Motor neuron (in vitro differentiated cells): ENCODE data around the gene LRMDA. TPM values are rescaled to one million over a fixed set of nuclear protein-coding genes. Genes with fewer than 3 reads are reported as not detected.

Experiments
- ATAC-seq, 8 experiments: fragments of 200-7000 bp; cut with Tn5 transposase; replicated peaks in 6 of 8; 2 replicates each; pipeline ENCODE4 v1.8.0; 2021; ENCODE audit warnings: mild to moderate bottlenecking in 8 of 8, moderate library complexity in 8 of 8
- H3K27ac ChIP-seq, 2 donors: fragments of 250-450 bp; sonication (Bioruptor Pico); 2 replicates each; pipeline ENCODE4 v1.9.0; 2021; ENCODE audit warnings: antibody characterized with exemption in 2 of 2, mild to moderate bottlenecking in 2 of 2, moderate library complexity in 1 of 2
- H3K4me1 ChIP-seq, 2 donors: fragments of 250-450 bp; sonication (Bioruptor Pico); replicated peaks in 1 of 2; 2 replicates each; pipeline ENCODE4 v1.6.1; 2021; ENCODE audit warnings: antibody characterized with exemption in 2 of 2, mild to moderate bottlenecking in 2 of 2, moderate library complexity in 1 of 2
- H3K4me3 ChIP-seq, 5 donors: fragments of 250-450 bp; sonication (Bioruptor Pico); 2 replicates each; pipeline ENCODE4 v1.9.0; 2021; ENCODE audit warnings: antibody characterized with exemption in 5 of 5, mild to moderate bottlenecking in 5 of 5, moderate library complexity in 4 of 5
- WGBS, 10 experiments: fragments of 450-650 bp; shearing (Covaris generic); methylation state at CpG; one replicate each; pipeline ENCODE4 v1.0.0; 2022; 5-methylcytosine and 5-hydroxymethylcytosine counted together
- in situ Hi-C, 9 experiments: fragments of 400-800 bp; cut with MboI; loops; one replicate each; pipeline ENCODE4 v1.15.0; 2021; ENCODE audit warnings: low sequenced_read_pairs in 9 of 9, low pct_unique_long_range_greater_than_20kb in 2 of 9; ENCODE audit not compliant: unreplicated experiment in 9 of 9
- total RNA-seq, 8 experiments: library from RNA; unstranded; fragments of 300-600 nt; gene quantifications; 2 replicates each; pipeline versions ENCODE4 v1.2.3 to v1.2.4, GENCODE V29; 2022

Gene LRMDA
- total RNA-seq, 8 experiments from 2014 or later = 0.85 to 5.4 (median 2.2) TPM; not detected in 1

DNA sequence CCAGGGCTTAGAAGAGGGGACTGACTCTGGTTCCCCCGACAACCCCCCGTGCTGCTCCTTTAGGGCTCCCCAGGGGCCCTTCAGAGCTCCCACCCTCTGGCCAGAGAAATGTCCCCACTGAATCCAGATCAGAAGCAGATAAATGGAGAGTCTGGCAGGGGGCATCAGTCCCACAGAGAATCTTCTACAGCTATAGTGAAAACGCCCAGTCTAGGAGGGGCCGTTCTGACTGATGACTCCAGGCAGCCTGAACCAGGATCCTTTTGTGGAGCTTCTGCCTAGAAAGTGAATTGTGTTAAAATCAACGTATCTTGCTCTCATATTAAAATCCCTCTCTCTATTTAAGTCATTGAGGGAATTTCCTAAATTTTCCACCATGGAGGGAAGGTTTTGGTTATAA is 471.4 kb downstream of the LRMDA start:
- peak in 5 of 8 experiments; percentile 42 to 60 (median 48) for ATAC-seq
- Histone ChIP-seq H3K4me1 (peaks cover 55 to 71% of the 10 kb centered on the region in 2 donors), H3K27ac (peak overlapping the region; percentile 47 to 60), H3K4me3 (no peak overlapping the region)
- in situ Hi-C loops = loop anchor here in 3 of 9 experiments (25.0 kb wide), 2 partner anchors 491 to 516 kb away; partner anchors contain the start of gene ZNF503 (in 1 of the 3)
- WGBS, 10 experiments = 28 to 62% (median 51%) methylated on average over 2 to 4 of the region's 5 CpGs; no CpG with 5 or more reads in 4 of the 10 experiments

GRCh38 chr10:75904499-75905283 is 473.3 kb downstream of the LRMDA start:
- Histone ChIP-seq H3K4me3 (peak overlapping the region in 2 of 5 donors; percentile 7 to 16), H3K4me1 (peaks cover 55 to 73% of the 10 kb centered on the region in 2 donors), H3K27ac (no peak overlapping the region)
- peak in 5 of 8 experiments; percentile 48 to 80 (median 72) for ATAC-seq
- WGBS, 10 experiments = 4 to 78% (median 20%) methylated on average over 2 to 12 of the region's 15 CpGs
- in situ Hi-C loops = loop anchor here in 3 of 9 experiments (25.0 kb wide), 2 partner anchors 492 to 517 kb away; partner anchors contain the start of gene ZNF503 (in 1 of the 3)

DNA sequence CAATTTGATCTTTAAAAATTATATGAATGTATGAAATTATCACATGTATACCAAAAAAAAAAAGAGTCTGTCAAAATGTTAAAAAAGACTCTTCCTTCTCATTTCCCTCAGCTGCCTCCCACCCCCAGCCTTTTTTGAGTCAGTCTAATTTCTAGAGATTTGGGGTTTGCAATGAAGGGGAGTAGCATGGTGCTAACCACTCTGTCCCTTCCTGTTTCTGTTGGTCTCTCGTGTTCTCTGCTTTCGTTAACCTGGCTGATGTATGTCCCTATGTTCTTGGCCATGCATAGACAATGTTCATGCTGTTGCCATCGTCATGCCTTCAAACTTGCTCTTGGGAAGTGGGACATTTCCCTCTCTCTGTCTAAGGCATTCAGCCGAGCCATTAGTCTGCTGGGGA is 474.1 kb downstream of the LRMDA start:
- no peak overlapping the region for H3K27ac ChIP-seq
- peaks cover 53 to 72% of the 10 kb centered on the region in 2 donors for H3K4me1 ChIP-seq
- no peak overlapping the region for H3K4me3 ChIP-seq
- in situ Hi-C loops = loop anchor here in 3 of 9 experiments (25.0 kb wide), 2 partner anchors 493 to 518 kb away; partner anchors contain the start of gene ZNF503 (in 1 of the 3)
- WGBS, 10 experiments = 40 to 91% (median 78%) methylated on average over 1 to 4 of the region's 4 CpGs; no CpG with 5 or more reads in 2 of the 10 experiments
- no peak for ATAC-seq

DNA sequence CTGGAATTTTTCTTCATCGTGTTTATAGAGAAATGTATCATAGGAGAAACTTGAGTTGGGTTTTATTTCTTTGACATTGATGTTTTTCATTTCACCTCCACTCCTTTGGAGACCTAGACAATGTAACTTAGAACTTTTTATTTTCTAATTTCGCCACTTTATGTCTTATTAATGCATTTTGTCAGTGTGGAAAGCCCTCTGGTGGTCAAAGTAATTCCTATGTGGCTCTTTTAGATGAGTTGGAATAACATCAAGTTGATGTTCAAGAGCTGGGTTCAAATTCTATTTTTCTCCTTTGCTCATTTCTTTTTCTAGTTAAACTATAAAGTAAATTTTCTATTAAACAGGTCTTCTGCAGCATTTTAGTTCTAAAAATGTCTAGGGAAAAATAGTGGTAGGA is 478.6 kb downstream of the LRMDA start:
- Histone ChIP-seq H3K4me1 (peaks cover 17 to 28% of the 10 kb centered on the region in 2 donors), H3K4me3 (no peak overlapping the region), H3K27ac (no peak overlapping the region)
- in situ Hi-C loops = loop anchor here in 3 of 9 experiments (25.0 kb wide), 2 partner anchors 498 to 523 kb away; partner anchors contain the start of gene ZNF503 (in 1 of the 3)
- 11 to 95% (median 84%) methylated on average over 2 of the region's 2 CpGs; no CpG with 5 or more reads in 1 of the 10 experiments for WGBS, 10 experiments
- no peak for ATAC-seq

GRCh38 chr10:75911426-75911825 is 480.0 kb downstream of the LRMDA start:
- ATAC-seq = no peak
- 35 to 100% (median 100%) methylated on average over 1 to 2 of the region's 2 CpGs; no CpG with 5 or more reads in 1 of the 10 experiments for WGBS, 10 experiments

GRCh38 chr10:75916906-75917305 is 485.5 kb downstream of the LRMDA start:
- Histone ChIP-seq H3K4me3 (no peak overlapping the region), H3K27ac (no peak overlapping the region), H3K4me1 (peaks cover 3 to 13% of the 10 kb centered on the region in 2 donors)
- 50 to 75% (median 63%) methylated on average over 1 to 3 of the region's 3 CpGs; no CpG with 5 or more reads in 3 of the 10 experiments for WGBS, 10 experiments
- in situ Hi-C loops = loop anchor here in 3 of 9 experiments (25.0 kb wide), 2 partner anchors 505 to 530 kb away; partner anchors contain the start of gene ZNF503 (in 1 of the 3)
- peak in 3 of 8 experiments; percentile 31 to 96 (median 40) for ATAC-seq

More at GRCh38 chr10:75911426-75911825, 480.0 kb downstream of the LRMDA start:
- no peak overlapping the region for H3K27ac ChIP-seq
- no peak overlapping the region for H3K4me3 ChIP-seq
- in situ Hi-C loops = loop anchor here in 3 of 9 experiments (25.0 kb wide), 2 partner anchors 499 to 524 kb away; partner anchors contain the start of gene ZNF503 (in 1 of the 3)
- peaks cover 5 to 14% of the 10 kb centered on the region in 2 donors for H3K4me1 ChIP-seq

- WGBS, 10 experiments = 40 to 100% (median 88%) methylated on average over 1 to 2 of the region's 2 CpGs; no CpG with 5 or more reads in 1 of the 10 experiments
- ATAC-seq = no peak
These were observed 488.5 kb downstream of the LRMDA start for GRCh38 chr10:75919913-75920312.

GRCh38 chr10:75922435-75922834 is 491.0 kb downstream of the LRMDA start:
- peak in 1 of 8 experiments; percentile 29 for ATAC-seq

More at GRCh38 chr10:75919913-75920312, 488.5 kb downstream of the LRMDA start:
- in situ Hi-C loops = loop anchor here in 3 of 9 experiments (25.0 kb wide), 2 partner anchors 508 to 533 kb away; partner anchors contain the start of gene ZNF503 (in 1 of the 3)
- no peak overlapping the region for H3K27ac ChIP-seq
- no peak overlapping the region for H3K4me3 ChIP-seq
- H3K4me1 ChIP-seq = peaks cover 18 to 20% of the 10 kb centered on the region in 2 donors

DNA sequence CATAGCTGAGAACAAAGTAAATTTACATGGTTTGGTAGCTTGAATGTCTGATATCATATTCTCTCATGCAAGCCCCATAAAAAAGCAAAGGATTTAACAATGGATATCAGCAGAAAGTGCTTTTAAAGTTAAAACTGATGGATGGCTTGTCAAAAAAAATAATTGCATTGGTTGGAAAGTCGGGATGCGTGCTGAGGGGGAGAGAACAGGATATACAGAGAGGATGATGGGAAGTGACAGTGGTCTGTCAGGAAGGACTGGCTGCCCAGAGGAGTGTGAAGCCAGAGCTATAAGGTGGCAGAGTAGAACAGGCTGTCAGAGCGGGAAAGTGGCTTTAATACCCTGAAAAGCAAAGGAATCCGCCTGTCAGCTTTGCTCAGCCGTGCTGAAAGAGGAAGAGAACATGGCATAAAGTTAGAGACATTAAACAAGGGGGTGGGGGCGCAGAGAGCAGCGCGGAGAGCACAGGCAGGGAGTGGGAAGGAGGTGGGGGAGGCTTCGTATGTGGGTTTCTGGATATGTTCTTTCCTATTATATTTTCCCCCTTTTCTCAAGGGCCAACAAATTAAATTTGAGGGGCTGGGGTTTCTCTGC is 493.0 kb downstream of the LRMDA start:
- in situ Hi-C loops = loop anchor here in 3 of 9 experiments (25.0 kb wide), 2 partner anchors 512 to 537 kb away; partner anchors contain the start of gene ZNF503 (in 1 of the 3)
- H3K27ac ChIP-seq = no peak overlapping the region
- WGBS, 10 experiments = 50 to 93% (median 71%) methylated on average over 2 to 6 of the region's 9 CpGs; no CpG with 5 or more reads in 1 of the 10 experiments
- H3K4me3 ChIP-seq = no peak overlapping the region
- peaks cover 8 to 22% of the 10 kb centered on the region in 2 donors for H3K4me1 ChIP-seq
- peak in 4 of 8 experiments; percentile 23 to 51 (median 46) for ATAC-seq

More at GRCh38 chr10:75922435-75922834, 491.0 kb downstream of the LRMDA start:
- H3K27ac ChIP-seq = no peak overlapping the region
- in situ Hi-C loops = loop anchor here in 3 of 9 experiments (25.0 kb wide), 2 partner anchors 510 to 535 kb away; partner anchors contain the start of gene ZNF503 (in 1 of the 3)
- H3K4me3 ChIP-seq = no peak overlapping the region
- peaks cover 9 to 22% of the 10 kb centered on the region in 2 donors for H3K4me1 ChIP-seq

GRCh38 chr10:75925999-75926398 is 494.6 kb downstream of the LRMDA start:
- Histone ChIP-seq H3K4me1 (peaks cover 13 to 27% of the 10 kb centered on the region in 2 donors), H3K27ac (no peak overlapping the region), H3K4me3 (no peak overlapping the region)
- ATAC-seq = no peak
- in situ Hi-C loops = no loop called here
- WGBS, 10 experiments = 40 to 100% (median 100%) methylated on average over 1 of the region's 1 CpG; no CpG with 5 or more reads in 5 of the 10 experiments

- peaks cover 13 to 24% of the 10 kb centered on the region in 2 donors for H3K4me1 ChIP-seq
- no peak overlapping the region for H3K27ac ChIP-seq
- 60 to 100% (median 75%) methylated on average over 1 to 4 of the region's 4 CpGs; no CpG with 5 or more reads in 3 of the 10 experiments for WGBS, 10 experiments
- no peak overlapping the region for H3K4me3 ChIP-seq
- in situ Hi-C loops = no loop called here
- peak in 1 of 8 experiments; percentile 53 for ATAC-seq
These were observed 495.3 kb downstream of the LRMDA start for GRCh38 chr10:75926763-75927162.

- ATAC-seq = no peak
- in situ Hi-C loops = no loop called here
- Histone ChIP-seq H3K4me3 (no peak overlapping the region), H3K27ac (no peak overlapping the region), H3K4me1 (peaks cover 16 to 24% of the 10 kb centered on the region in 2 donors)
- 68 to 100% (median 91%) methylated on average over 4 to 6 of the region's 6 CpGs; no CpG with 5 or more reads in 1 of the 10 experiments for WGBS, 10 experiments
These were observed 496.8 kb downstream of the LRMDA start for GRCh38 chr10:75928231-75928630.
